NCI-H510A (cell line): Measurements from ENCODE around the gene DNAL4.

ENCODE experiments used
- DNase-seq: peaks from one replicate; lab custom pipeline; 2025; lab: John Stamatoyannopoulos, UW

DNAL4 gene

DNA sequence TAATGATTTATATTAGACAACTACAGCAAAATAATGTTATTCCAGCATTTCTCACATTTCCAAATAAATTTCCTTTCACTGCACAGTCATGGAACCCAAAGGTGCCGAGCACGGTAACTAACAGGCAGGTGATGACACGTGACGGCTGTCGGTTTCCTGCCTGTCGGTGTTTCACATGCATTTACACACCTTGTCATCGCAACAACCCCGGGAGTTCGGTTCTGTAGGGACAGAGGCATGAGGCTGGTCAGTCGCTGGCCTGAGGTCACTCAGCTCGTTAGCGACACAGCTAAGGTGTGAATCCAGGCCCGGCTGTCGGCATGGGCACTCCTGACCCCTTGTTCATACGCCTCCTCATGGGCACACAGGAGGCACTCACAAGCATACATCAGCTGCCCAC lies 9.9 kb downstream of the DNAL4 start:
- no peak for DNase-seq

DNA sequence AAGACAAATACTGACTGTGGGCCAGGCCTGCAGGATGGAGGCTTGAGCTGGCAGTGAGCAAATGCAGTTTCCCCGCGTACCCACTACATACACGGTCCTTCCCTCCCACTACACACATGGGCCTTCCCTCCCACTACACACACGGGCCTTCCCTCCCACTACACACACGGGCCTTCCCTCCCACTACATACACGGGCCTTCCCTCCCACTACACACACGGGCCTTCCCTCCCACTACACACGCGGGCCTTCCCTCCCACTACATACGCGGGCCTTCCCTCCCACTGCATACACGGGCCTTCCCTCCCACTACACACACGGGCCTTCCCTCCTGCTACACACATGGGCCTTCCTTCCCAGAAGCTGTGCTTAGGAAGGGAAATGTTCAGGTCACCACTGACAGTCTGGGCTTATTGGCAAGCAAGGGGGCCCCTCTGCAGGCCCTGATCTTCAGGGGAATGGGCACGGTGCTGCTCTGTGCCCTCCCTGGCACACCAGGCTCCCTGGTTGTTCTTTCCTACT lies 10.8 kb downstream of the DNAL4 start:
- DNase-seq: no peak

DNA sequence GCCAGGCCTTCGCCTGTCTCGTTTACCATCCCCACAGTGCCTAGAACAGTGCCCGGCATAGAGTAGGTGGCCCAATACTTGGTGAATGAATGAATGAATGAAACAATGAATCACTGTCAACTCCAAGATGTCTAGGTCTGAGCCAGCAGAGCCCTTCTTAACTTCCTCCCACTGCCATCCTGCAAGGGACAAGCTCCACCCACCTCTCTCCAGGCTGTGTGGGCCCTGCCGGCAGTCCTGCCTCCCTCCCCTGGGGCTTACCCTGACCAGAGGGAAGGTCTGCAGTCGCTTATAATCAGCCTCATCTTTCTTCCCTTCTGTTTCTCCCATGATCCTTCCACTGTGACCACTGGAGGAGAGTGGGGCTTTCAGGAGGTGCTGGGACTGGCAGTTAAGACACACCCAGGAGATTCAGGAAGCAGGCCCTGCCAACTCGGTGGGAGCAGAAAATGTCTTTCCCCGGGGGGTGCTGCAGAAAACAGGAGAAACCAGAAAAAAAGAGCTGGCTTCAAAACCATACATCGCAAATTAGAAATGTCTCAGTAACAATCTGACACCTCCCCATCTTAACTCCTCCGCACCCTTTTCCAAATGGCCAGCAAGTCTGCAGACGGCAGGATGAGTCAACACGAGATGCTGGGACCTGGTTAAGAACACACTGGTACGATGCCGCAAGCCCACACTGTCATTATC lies 11.4 kb downstream of the DNAL4 start:
- no peak for DNase-seq

DNA sequence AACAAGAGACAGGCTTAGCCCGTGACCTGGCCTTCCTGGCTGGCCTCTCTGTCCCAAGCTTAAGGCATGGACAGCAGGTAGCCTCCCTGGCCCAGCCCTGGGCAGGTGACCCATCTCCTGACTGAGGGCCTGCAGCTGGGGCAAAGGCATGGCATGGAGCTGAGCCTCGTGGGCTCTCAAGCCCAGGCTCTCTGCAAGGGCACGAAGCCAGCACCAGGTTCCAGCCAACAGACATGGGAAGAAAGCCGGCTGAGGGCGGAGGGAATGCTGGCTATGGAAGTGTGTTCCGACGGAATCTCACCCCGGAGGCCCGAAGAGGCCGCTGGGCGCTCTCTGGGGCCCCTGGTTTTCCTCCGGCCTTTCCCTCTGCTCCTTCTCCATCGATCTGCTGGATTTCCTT lies 12.9 kb downstream of the DNAL4 start:
- no peak for DNase-seq

DNA sequence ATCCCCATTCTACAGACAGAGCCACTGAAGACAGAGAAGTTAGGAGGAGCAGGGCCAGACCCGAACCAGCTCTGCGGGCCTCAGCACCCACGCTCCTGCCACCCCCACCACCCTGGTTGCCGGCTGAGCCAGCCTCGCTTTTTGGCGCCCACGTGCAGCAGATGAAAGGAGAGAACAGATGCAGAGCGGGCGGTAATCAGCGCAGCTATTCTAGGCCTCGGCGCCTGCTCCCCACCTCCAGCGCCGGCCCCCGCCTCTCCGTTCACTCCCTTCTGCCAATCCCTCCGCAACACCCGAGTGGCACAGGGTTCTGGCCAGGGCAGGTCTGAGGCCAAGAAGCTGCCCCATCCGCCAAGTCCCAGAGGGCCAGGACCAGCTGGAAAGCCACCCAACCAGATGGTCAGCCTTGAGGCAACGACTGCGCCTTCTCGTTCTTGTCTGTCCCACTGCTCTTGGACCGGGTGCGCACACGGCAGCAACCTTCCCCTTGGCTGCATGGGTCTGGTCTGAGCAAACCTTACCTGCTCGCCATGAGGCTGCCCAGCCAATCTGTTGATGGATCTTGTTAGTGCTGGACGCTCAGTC lies 16.8 kb downstream of the DNAL4 start:
- DNase-seq: no peak

DNA sequence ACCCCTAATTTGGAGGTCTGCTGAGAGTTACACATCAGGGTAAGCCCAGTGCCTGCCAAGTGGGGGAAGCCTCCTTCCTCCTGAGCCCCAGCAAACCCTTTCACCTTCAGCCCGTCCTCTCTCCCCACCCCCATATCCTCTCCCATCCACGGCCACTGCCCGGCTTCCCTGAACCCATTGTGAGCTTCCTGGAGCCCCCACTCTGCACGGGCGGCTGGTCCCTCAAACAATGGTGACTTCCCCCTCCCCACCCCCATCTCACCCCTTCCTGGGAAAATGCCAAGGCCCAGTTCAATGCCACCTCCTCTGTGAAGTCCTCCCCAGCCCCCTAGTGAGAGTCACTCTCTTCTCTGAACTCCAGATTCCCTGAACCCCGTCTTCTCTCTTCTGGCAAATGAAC lies 17.9 kb downstream of the DNAL4 start:
- no peak for DNase-seq

DNA sequence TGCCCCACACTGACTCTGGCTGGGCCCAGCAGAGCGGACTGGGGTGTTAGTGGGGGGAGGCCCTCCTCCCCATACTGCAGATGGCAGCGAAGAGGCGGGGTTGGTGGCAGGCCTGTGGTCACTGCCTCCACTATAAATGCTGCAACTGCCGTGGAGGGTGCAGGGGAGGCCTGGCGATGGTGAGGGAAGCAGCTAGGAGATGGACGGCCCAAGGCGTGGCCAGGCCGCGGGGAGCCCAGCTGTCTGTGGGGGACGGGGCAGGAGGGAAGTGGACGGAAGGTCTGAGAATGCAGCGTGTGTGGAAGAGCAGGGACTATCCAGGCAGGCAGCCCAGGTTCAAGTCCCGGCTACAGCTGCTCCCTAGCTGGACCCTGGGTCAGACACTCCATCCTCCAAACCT lies 18.3 kb downstream of the DNAL4 start:
- DNase-seq: no peak

DNA sequence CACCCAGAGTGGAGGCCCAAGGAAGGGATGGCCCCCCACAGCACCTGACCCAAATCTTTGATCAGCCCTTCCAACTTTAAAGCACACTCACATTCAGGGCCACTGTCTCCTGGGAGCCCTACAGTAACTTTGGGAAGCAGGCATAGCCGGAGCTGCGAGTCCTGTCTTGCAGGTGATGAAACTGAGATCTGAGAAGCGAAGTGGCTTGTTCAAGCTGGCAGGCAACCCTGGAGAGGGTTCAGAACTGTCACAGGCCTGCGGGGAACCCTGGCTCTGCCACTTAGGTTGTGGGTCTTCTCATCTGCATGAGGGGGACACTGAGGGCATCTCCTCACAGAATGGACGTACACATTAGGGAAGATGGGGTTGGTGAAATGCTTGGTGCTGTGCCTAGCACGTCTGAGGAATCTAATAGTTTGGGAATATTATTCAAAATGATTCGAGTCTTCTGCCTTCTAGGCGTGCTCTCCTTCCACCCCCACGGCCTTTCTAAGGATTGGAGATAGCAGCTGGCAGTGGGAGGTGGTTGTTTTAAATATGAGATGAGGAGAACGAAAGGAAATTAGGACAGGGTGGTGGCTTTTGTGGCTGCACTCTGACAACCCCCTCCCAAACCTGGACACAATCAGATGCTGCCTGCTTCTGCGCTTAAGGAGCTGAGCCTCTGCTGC lies 19.3 kb downstream of the DNAL4 start:
- DNase-seq: no peak

DNA sequence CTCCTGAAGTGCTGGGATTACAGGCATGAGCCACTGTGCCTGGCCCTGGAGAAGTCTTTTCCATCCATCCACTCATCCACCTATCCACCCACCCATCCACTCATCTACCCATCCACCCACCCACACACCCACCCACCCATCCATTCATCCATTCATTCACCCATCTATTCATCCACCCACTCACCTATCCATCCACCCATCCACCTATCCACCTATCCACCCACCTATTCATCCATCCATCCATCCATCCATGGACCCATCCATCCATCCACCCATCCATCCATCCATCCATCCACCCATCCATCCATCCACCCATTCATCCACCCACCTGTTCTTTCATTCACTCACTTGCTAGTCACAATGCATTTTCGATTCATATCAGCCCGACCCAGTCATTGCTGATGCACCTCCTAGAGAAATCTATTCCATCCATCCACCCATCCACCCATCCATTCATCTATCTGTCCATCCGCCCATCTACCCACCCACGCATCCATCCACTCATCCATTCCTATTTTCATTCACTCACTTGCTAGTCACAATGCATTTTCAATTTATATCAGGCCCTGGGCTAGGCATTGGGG lies 20.5 kb downstream of the DNAL4 start:
- DNase-seq: no peak

DNA sequence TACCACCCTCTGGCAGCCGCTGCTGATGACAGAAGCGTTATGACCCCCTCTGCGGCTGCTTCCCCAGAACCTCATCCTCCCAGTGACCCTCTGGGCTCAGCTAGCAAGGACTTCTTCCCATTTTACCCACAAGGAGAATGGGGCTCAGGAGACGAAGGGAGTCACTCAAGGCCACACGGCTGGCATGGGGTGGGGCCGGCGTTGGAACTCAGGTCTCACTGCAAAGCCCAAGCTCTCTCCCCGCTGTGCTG lies 21.4 kb downstream of the DNAL4 start:
- no peak for DNase-seq

DNA sequence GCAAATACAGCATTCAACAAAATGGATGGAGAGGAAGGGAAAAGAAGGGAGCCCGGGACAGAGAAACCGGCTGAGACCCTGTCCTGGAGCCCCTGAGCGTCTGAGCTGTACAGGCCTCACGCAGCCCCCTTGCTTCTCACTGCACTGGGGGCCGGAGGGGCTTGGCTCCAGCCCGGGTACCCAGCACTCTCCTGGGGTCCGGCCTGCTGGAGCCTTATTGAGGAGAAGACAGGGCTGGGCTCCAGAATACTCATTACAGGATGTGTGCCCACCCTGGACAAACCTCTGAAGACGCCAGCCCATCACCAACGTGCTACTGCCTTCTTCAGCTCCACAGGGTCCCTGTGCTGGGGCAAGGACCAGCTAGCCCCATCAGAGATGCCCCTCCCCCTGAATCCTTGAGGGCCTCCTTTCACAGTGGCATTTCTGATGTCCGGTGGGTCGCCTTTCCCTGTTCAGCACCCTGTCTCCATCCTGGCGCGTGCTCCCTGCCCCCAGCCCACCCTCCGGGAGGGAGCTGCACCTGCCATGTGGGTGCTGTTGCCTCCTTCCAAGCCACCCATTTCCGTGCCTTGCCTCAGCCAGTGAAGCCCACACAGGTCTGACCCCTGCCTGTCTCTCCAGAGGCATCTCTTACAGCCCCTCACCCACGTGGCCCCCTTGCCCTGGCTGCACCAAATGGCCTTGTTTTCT lies 23.5 kb downstream of the DNAL4 start:
- DNase-seq: no peak

DNA sequence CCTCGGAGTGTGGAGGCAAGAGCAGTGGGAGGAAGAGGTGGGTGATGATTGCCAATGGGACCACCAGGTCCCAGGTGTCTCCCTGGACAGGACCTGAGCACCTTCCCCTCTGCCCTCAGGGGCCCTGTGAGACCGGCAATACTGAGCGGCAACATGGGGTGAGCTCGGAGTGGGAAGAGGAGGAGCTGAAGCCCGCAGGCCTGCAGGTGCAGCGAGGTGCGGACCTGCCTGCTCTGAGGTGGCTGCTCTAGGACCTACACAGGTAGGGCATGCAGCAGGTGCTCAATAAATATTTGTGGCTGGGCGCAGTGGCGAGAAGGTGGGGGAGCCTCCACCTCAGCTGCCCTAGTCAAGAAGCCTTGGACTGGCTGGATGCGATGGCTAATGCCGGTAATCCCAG lies 25.9 kb downstream of the DNAL4 start:
- no peak for DNase-seq

DNA sequence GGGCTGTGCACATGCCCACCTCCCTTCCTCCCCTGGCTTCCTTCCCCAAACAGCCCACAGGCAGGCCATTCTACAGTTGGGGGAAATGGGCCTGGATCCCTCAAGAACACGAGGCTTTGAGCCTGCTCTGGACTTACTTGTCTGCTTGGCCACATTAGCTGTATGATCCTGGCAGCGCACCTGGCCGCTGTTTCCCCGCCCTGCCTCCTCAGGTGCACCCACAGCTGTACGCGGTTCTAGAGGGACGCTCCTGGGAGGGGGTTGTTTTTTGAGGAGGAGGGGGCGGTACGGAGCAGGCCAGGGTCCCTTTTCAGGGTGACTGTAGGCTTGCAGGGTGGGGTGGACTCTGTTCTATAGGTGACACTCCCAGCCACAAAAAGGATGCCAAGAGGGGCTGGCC lies 26.6 kb downstream of the DNAL4 start:
- no peak for DNase-seq

DNA sequence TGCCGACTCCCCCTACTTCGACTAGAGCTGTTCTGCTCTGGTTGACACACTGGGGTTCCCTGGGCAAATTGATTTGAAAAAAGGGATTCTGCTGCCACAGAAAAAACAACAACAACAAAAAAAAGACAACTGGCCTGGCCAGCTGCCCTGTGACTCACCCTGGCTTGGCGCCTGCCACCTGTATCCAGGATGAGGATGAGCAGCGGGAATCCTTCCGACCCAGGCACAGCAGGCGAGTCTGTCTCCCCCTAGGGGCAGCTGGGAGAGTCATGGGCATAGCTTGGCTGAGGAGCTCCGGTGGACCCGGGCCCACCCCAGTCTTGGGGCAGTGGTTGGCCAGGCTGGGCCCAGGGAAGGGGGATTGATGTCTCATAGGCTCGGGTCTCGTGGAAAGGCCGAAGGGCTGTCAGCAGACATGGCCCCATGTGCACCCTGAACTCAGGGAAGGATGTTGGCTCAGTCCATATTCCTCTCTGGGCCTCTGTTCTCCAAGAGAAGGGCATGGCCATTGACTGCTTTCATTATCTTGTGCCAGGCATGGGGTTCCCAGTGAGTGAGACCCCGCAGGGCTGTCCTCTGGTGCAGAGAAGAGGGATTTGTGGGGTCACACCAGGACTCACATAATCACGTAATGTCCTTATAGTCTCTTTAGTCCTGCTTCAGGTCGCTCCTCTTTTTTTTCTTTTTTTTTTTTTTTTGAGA lies 27.7 kb downstream of the DNAL4 start:
- peak; percentile 61 for DNase-seq

DNA sequence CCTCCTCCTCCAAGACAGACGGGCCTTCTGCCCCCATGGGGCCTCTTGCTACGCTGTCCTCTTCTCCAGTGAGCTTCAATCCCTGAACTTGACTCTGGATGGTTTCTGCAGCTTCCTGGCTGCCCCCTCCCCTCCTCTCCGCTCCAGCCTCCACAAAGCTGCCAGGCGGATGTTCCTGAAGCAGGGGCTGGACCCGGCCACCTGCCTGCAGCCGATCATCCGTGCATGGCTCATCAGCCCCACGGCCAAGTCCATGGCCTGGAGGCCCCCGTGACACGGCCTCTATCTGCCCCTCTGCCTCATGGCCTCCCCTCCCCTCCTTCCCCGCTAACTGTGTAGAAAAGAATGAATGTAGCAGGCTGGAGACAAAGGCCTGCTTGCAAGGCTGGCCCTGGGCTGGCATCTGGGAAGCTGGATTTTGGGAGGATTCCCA lies 31.4 kb downstream of the DNAL4 start:
- no peak for DNase-seq

DNA sequence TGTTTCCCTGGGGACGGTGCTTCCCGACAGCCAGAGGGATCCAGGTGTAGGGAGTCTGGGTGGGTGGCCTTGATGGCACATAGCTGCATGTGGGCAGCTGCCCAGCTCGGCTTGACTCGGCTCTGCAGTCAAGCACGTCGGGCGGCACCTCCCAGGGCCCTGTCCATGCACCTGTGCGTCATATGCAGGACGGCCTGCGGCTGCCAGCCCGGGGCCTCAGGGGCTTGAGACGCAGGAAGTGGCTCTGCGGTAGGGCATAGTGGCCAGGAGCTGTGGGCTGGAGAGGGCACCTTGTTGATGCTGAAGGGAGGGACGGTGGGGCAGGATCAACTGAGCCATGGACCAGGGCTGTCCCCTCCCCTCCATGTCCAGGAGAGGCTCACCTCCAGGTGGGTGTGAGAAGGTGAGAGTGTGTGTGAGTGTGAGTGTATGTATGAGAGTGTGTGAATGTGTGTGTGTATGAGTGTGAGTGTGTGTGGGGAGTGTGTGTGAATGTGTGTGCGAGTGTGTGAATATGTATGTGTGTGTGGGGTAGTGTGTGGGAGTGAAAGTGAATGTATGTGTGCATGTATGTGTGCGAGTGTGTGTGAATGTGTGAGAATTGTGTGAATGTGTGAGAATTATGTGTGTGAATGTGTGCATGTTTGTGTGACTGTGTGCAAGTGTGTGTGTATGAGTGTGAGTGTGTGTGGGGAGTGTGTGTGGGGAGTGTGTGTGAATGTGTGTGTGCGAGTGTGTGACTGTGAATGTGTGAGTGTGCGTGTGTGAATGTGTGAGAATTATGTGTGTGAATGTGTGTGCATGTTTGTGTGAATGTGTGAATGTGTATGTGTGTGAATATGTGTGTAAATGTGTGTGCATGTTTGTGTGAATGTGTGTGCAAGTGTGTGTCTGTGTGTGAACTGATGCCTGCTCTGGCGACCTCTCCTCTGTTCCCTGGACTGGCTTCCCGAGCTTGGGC lies 32.5 kb downstream of the DNAL4 start:
- DNase-seq: no peak

DNA sequence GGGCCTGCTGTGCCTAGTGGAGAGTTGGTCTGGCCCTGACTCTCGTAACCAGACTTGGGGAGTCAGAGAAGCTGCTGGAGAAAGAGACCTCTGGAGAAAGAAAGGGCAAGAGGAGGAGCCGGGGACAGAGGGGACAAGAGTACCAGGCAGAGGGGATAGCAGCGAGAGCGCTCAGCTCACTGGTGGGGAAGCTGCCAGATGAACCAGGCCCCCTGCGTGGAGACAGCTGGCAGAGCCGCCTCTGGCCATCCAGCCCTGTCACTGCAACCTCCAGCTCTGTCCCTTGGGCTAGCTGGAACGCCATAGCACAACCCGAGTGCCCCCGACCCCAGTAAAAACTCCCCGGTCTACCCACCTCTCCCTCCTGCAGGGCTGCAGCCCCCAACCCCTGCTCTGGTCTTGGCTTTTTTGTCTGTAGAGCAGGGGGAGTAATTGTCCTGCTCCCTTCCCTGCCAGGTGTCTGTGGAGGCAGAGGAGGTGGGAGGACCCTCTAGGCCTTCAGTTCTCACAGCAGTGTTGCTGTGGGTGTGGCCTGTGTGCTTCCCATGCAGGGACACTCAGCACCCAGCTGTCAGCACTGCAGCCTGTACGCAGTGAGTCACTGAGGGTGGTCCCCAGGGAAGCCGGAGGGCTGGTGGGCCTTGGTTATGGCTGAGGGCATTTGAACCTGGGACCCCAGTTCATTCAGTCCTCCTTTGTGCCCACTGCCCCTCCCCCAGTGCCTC lies 33.3 kb downstream of the DNAL4 start:
- DNase-seq: peak; percentile 54

DNA sequence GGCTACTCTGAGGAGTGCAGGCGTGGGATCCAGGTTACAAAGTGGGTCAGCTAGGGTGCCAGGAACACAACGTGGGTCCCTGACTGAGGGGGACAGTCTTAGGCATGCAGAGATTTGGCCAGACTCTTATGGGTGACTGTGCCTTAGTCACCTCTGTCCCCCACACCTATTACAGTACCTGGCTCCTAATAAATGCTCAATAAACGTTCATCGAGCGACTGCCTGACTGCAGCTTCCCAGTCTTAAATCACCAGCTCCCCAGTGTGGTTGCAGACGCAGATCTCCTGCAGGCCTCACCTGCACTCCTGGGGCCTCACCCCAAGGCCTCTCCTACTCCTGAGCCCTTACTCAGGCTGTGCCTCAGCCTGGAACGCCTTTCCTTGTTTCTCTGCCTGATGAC lies 34.9 kb downstream of the DNAL4 start:
- DNase-seq: no peak

DNA sequence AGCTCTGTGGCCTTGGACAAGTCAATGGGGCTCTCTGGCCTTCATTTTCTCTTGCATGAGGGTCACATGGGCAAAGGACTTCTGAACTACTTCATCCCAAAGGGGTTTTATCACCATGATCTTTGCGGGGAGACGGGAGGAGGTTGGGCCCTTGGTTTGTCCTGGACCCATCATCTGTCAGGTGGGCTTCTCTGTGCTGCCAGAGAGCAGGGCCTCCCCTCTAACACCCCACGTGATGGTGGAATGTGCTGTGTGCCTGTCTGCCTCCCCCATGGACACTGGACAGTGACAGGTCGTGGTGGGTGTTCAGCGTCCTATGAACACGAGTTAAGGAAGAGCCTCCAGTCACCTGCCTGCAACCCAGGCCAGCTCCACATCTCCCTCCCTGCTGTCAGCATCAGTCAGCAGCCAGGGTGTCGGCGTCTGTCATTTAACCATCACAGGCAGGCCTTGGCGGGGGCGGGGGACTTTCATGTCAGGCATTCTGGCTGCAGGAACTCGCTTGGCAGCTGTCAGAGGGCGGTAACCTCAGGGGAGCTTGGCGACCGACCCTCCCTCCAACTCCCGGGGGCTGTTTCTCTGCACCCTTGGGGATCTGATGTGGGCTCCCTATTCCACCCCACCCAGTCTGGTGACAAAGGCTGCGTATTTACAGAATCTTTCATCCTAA lies 35.5 kb downstream of the DNAL4 start:
- no peak for DNase-seq

DNA sequence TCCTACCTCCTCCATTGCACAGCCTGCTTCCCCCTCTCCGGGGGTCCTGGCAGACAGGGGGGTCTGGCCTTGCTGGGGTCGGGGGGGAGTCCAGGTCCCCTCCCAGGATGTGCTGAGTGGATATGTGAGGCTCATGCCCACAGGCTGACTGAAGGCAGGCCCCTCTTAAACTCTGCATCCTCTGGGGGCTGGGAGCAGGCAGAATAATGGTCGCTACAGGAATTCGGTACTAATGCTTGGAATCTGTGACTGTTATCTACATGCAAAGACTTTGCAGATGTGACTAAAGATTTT lies 36.5 kb downstream of the DNAL4 start:
- no peak for DNase-seq
